Stomach (tissue), 9 donors: ENCODE data around the gene TIGAR. TPM values are rescaled to one million over a fixed set of nuclear protein-coding genes. Genes with fewer than 3 reads are reported as not detected.

Experiments used
- DNase-seq, 2 donors: peaks; one replicate each; pipeline versions ENCODE4 v3.0.0 to v3.0.0-alpha.2; 2013 to 2019
- H3K27ac ChIP-seq, 5 donors: fragments of 200-600 bp in 4 of 5; sonication (generic) in 4 of 5; one replicate each; pipeline ENCODE4 v1.5.1; 2013 to 2019; ENCODE audit warnings: mild to moderate bottlenecking in 1 of 5, moderate library complexity in 1 of 5
- H3K27me3 ChIP-seq, 3 donors: fragments of 200-600 bp; sonication (generic); one replicate each; pipeline ENCODE4 v1.5.1; 2017 to 2019; ENCODE audit warnings: mixed run types in 1 of 3
- H3K36me3 ChIP-seq, 4 donors: fragments of 200-600 bp; sonication (generic); 1 replicate in 3 of 4; 2 replicates in 1 of 4; pipeline ENCODE4 v1.5.1; 2016 to 2019
- H3K4me1 ChIP-seq, 4 donors: fragments of 200-600 bp; sonication (generic); one replicate each; pipeline ENCODE4 v1.5.1; 2016 to 2019
- H3K4me3 ChIP-seq, 4 donors: fragments of 200-600 bp; sonication (generic) in 3 of 4; one replicate each; pipeline ENCODE4 v1.5.1; 2016 to 2019; ENCODE audit warnings: mild to moderate bottlenecking in 1 of 4
- H3K9me3 ChIP-seq, 4 donors: fragments of 200-600 bp; sonication (generic); one replicate each; pipeline ENCODE4 v1.5.1; 2016 to 2019
- CTCF ChIP-seq, 7 experiments: fragments of 450-650 bp in 4 of 7; fragments of 200-600 bp in 3 of 7; sonication (generic) in 3 of 7; IDR thresholded peaks; one replicate each; pipeline ENCODE4 v1.5.1; 2016 to 2019; ENCODE audit warnings: antibody characterized with exemption in 7 of 7, control low read depth in 2 of 7, mild to moderate bottlenecking in 1 of 7
- EP300 ChIP-seq: sonication (generic); formaldehyde crosslinking; IDR thresholded peaks from one replicate; pipeline ENCODE4 v1.6.1; 2017; ENCODE audit warnings: antibody characterized with exemption
- POLR2A ChIP-seq, 4 donors: fragments of 450-650 bp; IDR thresholded peaks; one replicate each; pipeline ENCODE4 v1.6.1; 2016; ENCODE audit warnings: antibody characterized with exemption in 4 of 4, control low read depth in 2 of 4, mild to moderate bottlenecking in 1 of 4, moderate library complexity in 1 of 4
- POLR2AphosphoS5 ChIP-seq, 3 donors: sonication (generic); formaldehyde crosslinking; IDR thresholded peaks; one replicate each; pipeline ENCODE4 v1.6.1; 2016; ENCODE audit warnings: antibody characterized with exemption in 3 of 3
- WGBS, 5 donors: extraction: QIAGEN DNeasy Blood & Tissue Kit in 3 of 5; methylation state at CpG; one replicate each; pipeline versions ENCODE4 v1.1.5 to v1.1.7; 2013 to 2018; 5-methylcytosine and 5-hydroxymethylcytosine counted together
- intact Hi-C: fragments of 100-400 bp; cut with DNase I; formaldehyde crosslinking; loops from one replicate; pipeline ENCODE4 v1.15.1; 2023; ENCODE audit warnings: low total_unique reads
- polyA plus RNA-seq, 3 donors: library from polyadenylated mRNA; stranded (reverse); fragments of 200-250 nt; gene quantifications; one replicate each; pipeline ENCODE4 v1.2.3, GENCODE V29; 2013
- total RNA-seq, 5 donors: library from RNA; depleted of rRNA; stranded (reverse); fragments of >200 nt; gene quantifications; one replicate each; pipeline versions ENCODE4 v1.1.0 to v1.2.3, GENCODE V29; 2014 to 2016
- donor health status: healthy with polysubstance abuse.
- donor health status: Bipolar disorder and iron deficiency.
- donor health status: healthy.

TIGAR gene
- total and polyA plus RNA-seq, 8 donors = 0.45 to 149 (median 5.5) TPM; not detected in 1

DNA sequence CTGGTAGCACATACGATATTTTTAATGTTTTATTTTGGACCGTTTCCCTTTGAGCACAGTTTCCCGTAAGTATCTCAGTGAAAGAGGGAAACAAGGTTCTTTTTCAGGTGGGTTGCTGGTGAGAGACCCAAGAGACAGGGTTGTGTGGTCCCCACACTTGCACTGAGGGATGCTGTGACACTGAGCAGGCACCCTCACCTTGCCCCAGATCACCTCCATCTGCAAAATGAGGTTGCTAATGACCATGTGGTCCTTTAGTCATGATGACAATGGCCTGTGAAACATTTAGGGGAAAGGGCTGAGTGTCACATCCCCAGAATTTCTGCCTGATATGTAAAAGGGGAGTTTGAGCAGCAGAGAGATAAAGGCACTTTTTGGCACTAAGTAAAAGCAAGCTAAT lies 43.2 kb upstream of the TIGAR start:
- no peak overlapping the region for H3K4me3 ChIP-seq
- 68 to 81% (median 75%) methylated on average over 3 of the region's 3 CpGs for WGBS, 5 donors
- H3K9me3 ChIP-seq = no peaks in the 10 kb centered on the region
- intact Hi-C loops = loop anchor here (5.0 to 10.0 kb wide), 3 partner anchors 171 to 393 kb away; no protein-coding TSS in a partner anchor
- peaks cover 11 to 40% (median 31%) of the 10 kb centered on the region in 4 donors for H3K36me3 ChIP-seq
- TF ChIP-seq EP300 = no peak
- no peak for TF ChIP-seq CTCF (IDR thresholded peaks at IDR 0.05)
- no peak for TF ChIP-seq POLR2AphosphoS5 (IDR thresholded peaks at IDR 0.05)
- no peak for TF ChIP-seq POLR2A (IDR thresholded peaks at IDR 0.05)
- H3K27me3 ChIP-seq = peaks cover 0 to 39% (median 28%) of the 10 kb centered on the region in 3 donors
- H3K27ac ChIP-seq = peak overlapping the region in 1 of 5 donors; percentile 91
- H3K4me1 ChIP-seq = peaks cover 20 to 98% (median 65%) of the 10 kb centered on the region in 4 donors
- no peak for DNase-seq

- H3K4me1 ChIP-seq = peaks cover 14 to 98% (median 61%) of the 10 kb centered on the region in 4 donors
Observed at GRCh38 chr12:4278329-4279197, 42.5 kb upstream of the TIGAR start.

DNA sequence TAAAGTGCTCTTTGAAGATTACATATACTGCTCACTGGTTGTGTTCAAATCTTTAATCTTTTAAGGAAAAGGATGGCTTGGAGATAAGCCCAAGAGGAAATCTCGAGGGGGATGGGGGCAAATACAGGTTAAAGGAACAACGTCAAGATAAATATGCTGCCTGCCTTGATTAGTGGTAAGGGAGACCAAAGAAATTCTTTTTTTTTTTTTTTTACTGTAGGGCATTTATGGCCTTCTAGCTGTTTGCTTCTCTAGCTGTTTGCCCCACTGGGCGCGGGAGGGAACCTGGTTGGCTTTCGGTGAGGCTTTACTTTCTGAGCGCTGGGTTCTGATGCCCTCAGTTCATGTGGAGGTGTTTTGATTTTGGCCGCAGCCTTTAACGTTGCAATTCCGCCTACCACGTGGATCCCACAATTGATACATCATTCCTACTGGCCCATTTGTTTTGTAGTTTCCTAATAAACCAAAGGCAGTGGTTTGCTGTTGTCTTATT lies 41.8 kb upstream of the TIGAR start:
- Histone ChIP-seq H3K4me1 (peaks cover 14 to 96% (median 57%) of the 10 kb centered on the region in 4 donors), H3K9me3 (no peaks in the 10 kb centered on the region), H3K27me3 (peaks cover 0 to 25% (median 14%) of the 10 kb centered on the region in 3 donors), H3K27ac (no peak overlapping the region), H3K36me3 (peaks cover 22 to 54% (median 45%) of the 10 kb centered on the region in 4 donors), H3K4me3 (no peak overlapping the region)
- WGBS, 5 donors = 38 to 57% (median 51%) methylated on average over 10 of the region's 10 CpGs
- TF ChIP-seq POLR2A (IDR thresholded peaks at IDR 0.05) = no peak
- no peak for TF ChIP-seq EP300
- no peak for TF ChIP-seq POLR2AphosphoS5 (IDR thresholded peaks at IDR 0.05)
- no peak for TF ChIP-seq CTCF (IDR thresholded peaks at IDR 0.05)
- intact Hi-C loops = loop anchor here (5.0 to 10.0 kb wide), 3 partner anchors 172 to 394 kb away; no protein-coding TSS in a partner anchor
- DNase-seq = no peak

More at GRCh38 chr12:4278329-4279197, 42.5 kb upstream of the TIGAR start:
- Histone ChIP-seq H3K27me3 (peaks cover 0 to 32% (median 21%) of the 10 kb centered on the region in 3 donors), H3K36me3 (peaks cover 16 to 47% (median 38%) of the 10 kb centered on the region in 4 donors), H3K27ac (peak overlapping the region in 2 of 5 donors; percentile 47 to 48), H3K4me3 (no peak overlapping the region), H3K9me3 (no peaks in the 10 kb centered on the region)
- peak in 1 of 2 donors; percentile 50 for DNase-seq
- TF ChIP-seq CTCF (IDR thresholded peaks at IDR 0.05) (no peak), POLR2AphosphoS5 (IDR thresholded peaks at IDR 0.05) (no peak), EP300 (no peak), POLR2A (IDR thresholded peaks at IDR 0.05) (no peak)
- intact Hi-C loops = loop anchor here (5.0 to 10.0 kb wide), 3 partner anchors 171 to 394 kb away; no protein-coding TSS in a partner anchor
- WGBS, 5 donors = 44 to 53% (median 50%) methylated on average over 15 of the region's 15 CpGs
